Kidney (tissue), 14 donors: Measurements from ENCODE around the gene C4orf54. TPM values are rescaled to one million over a fixed set of nuclear protein-coding genes. Genes with fewer than 3 reads are reported as not detected.

Experiments used
- DNase-seq, 5 donors: peaks; one replicate each; pipeline ENCODE4 v3.0.0-alpha.2; 2013 to 2020
- FAIRE-seq: peaks from 2 replicates; lab custom pipeline; 2012; peaks lifted over from hg19 to GRCh38; lab: Jason Lieb, UNC
- H3K27ac ChIP-seq, 2 donors: one replicate each; pipeline ENCODE4 v1.7.0; 2013; ENCODE audit warnings: low read depth in 2 of 2, low read length in 2 of 2, inconsistent platforms in 1 of 2
- H3K27me3 ChIP-seq: one replicate; pipeline ENCODE4 v1.7.1; 2013; ENCODE audit warnings: low read length, inconsistent platforms; ENCODE audit not compliant: control insufficient read depth, insufficient read depth
- H3K36me3 ChIP-seq, 3 donors: one replicate each; pipeline versions ENCODE4 v1.7.0 to v1.7.1; 2013; ENCODE audit warnings: low read length in 3 of 3, control low read depth in 1 of 3, inconsistent platforms in 1 of 3; ENCODE audit not compliant: insufficient read depth in 3 of 3, control insufficient read depth in 2 of 3
- H3K4me1 ChIP-seq, 3 donors: one replicate each; pipeline versions ENCODE4 v1.7.0 to v1.7.1; 2013; ENCODE audit warnings: low read length in 3 of 3, inconsistent platforms in 1 of 3, low read depth in 1 of 3; ENCODE audit not compliant: control insufficient read depth in 2 of 3, insufficient read depth in 2 of 3
- H3K4me3 ChIP-seq, 3 donors: one replicate each; pipeline versions ENCODE4 v1.7.0 to v1.8.1; 2013; ENCODE audit warnings: low read length in 3 of 3, control low read depth in 1 of 3, inconsistent platforms in 1 of 3
- H3K9ac ChIP-seq, 3 donors: one replicate each; pipeline versions ENCODE4 v1.7.0 to v1.7.1; 2013; ENCODE audit warnings: low read length in 3 of 3, control low read depth in 1 of 3, inconsistent platforms in 1 of 3
- H3K9me3 ChIP-seq, 3 donors: one replicate each; pipeline versions ENCODE4 v1.7.0 to v1.7.1; 2013; ENCODE audit warnings: low read length in 3 of 3, control low read depth in 1 of 3, inconsistent platforms in 1 of 3; ENCODE audit not compliant: control insufficient read depth in 2 of 3, insufficient read depth in 1 of 3
- intact Hi-C: fragments of 100-400 bp; cut with DNase I; formaldehyde crosslinking; loops from one replicate; pipeline ENCODE4 v1.11.1; 2022
- polyA plus RNA-seq: library from polyadenylated mRNA; stranded (reverse); fragments of 350-450 nt; fragmentation: Illumina TruSeq; extraction: RNeasy Lipid Tissue Mini Kit (QIAGEN cat#74804); gene quantifications from one replicate; pipeline ENCODE4 v1.2.3, GENCODE V29; 2014; ENCODE audit warnings: low read depth, low replicate concordance; ENCODE audit not compliant: insufficient read depth
- total RNA-seq: library from RNA; stranded (reverse); fragmentation: NEBNext Ultra II Directional; extraction: Animal tissue kit (Norgen Biotek cat#: 25700); gene quantifications from one replicate; pipeline ENCODE4 v1.2.1, GENCODE V29; 2021
- TF ChIP-seq, protein P1 (sequence below): IDR thresholded peaks from 3 replicates; pipeline ENCODE4 v1.5.1; 2012; ENCODE audit warnings: mild to moderate bottlenecking, moderate library complexity, borderline replicate concordance; ENCODE audit not compliant: insufficient read depth; ENCODE audit errors: extremely low read depth
- donor health status: control.
- donor health status: control.
- donor health status: control.
- donor health status: control.
- donor health status: control.
- donor health status: DM: yes; HTN: yes; CAD: no.
- donor health status: Normal renal cell carcinoma (clear cell type).

The C4orf54 gene
- total and polyA plus RNA-seq, 2 donors from 2014 or later: 0.19 to 0.56 TPM

DNA sequence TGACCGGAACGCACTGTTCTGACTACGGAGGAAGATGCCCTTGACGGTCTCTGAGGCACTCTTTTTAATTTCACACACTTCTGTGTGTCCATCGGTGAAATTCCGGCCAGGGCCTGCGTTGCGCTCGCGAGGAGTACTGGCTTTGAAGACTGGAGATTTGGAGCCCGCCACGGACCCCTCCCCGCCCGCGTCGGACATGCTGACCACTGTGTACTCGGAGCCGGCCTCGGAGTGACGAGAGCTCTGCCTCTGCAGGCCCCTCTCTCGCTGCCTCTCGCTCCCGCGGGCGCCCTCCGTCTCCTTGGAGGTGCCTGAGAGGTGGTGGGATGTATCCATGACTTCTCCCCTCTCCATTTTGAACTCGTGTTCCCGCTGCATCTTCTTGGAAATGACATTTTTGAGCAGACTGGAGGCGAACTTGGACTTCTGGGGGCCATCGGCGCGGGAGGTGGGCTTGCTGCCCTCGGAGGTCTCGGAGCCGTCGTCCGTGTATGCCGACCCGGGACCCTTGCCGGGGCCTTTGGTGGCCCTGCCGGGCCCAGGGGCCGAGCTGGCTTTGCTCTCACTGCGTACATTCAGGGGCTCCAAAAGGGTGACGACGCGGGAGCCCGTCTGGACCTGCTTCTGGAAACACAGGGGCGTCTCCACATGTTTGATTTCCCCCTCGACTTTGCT is 5.7 kb downstream of the C4orf54 start:
- no peak overlapping the region for H3K27ac ChIP-seq
- no peak for FAIRE-seq
- H3K4me1 ChIP-seq: peaks cover 0 to 4% (median 0%) of the 10 kb centered on the region in 3 donors
- peak in 2 of 5 donors; percentile 50 to 79 for DNase-seq
- intact Hi-C loops: no loop called here
- no peaks in the 10 kb centered on the region for H3K9me3 ChIP-seq
- H3K27me3 ChIP-seq: no peaks in the 10 kb centered on the region
- H3K9ac ChIP-seq: no peak overlapping the region
- no peak overlapping the region for H3K4me3 ChIP-seq
- TF ChIP-seq, protein P1, sequence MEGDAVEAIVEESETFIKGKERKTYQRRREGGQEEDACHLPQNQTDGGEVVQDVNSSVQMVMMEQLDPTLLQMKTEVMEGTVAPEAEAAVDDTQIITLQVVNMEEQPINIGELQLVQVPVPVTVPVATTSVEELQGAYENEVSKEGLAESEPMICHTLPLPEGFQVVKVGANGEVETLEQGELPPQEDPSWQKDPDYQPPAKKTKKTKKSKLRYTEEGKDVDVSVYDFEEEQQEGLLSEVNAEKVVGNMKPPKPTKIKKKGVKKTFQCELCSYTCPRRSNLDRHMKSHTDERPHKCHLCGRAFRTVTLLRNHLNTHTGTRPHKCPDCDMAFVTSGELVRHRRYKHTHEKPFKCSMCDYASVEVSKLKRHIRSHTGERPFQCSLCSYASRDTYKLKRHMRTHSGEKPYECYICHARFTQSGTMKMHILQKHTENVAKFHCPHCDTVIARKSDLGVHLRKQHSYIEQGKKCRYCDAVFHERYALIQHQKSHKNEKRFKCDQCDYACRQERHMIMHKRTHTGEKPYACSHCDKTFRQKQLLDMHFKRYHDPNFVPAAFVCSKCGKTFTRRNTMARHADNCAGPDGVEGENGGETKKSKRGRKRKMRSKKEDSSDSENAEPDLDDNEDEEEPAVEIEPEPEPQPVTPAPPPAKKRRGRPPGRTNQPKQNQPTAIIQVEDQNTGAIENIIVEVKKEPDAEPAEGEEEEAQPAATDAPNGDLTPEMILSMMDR: no peak
- H3K36me3 ChIP-seq: no peaks in the 10 kb centered on the region

DNA sequence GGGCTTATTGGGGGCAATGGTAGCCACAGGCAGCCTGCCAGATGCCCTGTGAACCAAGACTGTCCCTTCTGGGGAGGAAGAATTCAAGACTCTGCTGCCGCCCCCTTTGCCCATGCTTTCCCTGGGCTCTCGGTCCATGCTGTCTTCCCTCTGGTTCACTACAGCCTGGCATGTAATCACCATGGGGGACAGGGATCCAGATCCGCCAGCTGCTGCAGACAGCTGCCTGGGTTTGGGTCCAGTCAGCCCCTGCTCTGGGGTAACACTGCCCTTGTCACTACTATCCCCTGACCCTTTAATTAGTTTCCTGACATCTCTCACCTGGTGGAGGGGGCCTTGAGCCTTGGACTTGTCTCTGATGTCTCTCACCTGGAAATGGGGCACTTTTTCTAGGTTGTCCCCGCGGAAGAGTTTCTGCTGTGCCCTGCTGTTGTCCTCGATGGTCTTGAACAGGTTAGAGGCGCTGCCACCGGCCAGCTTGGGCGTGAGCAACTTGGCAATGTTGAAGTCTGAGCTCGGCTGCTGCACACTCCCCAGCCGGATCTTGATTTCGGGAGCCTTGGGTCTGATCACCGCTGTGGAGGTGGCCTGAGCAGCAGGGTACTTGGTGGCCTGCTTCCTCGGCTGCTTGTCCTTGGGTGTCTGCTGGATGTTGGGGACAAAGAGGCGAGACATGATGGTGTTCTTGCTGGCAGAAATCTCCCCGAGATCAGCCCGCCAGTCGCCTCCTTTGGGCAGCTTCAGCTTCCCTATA is 6.4 kb downstream of the C4orf54 start:
- Histone ChIP-seq H3K36me3 (no peaks in the 10 kb centered on the region), H3K9me3 (no peaks in the 10 kb centered on the region), H3K4me3 (no peak overlapping the region), H3K27ac (no peak overlapping the region), H3K27me3 (no peaks in the 10 kb centered on the region), H3K9ac (no peak overlapping the region), H3K4me1 (peaks cover 0 to 4% (median 0%) of the 10 kb centered on the region in 3 donors)
- TF ChIP-seq, protein P1: no peak
- DNase-seq (peak in 1 of 5 donors; percentile 55), FAIRE-seq (no peak)
- intact Hi-C loops: no loop called here

DNA sequence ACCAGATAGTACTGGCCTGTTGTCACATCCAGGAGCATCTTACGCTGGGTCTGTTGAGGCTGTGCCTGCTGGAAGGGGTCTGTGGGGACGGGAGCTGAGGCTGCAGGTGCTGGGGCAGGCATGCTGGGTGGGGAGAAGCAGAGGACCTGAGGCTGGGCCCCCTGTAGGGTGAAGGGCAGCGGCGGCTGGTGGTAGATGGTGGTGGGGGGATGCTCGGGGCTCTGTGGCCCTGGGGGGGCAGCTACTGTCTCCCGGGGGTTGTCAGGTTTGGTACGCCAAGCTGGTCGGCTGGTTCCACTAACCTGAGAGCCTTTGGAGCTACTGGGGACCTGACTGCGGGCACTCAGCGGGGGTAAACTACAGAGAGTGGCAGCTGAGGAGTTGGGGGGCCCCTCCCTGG is 7.8 kb downstream of the C4orf54 start:
- TF ChIP-seq, protein P1: no peak
- Histone ChIP-seq H3K36me3 (no peaks in the 10 kb centered on the region), H3K9me3 (no peaks in the 10 kb centered on the region), H3K27ac (no peak overlapping the region), H3K4me3 (no peak overlapping the region), H3K9ac (no peak overlapping the region), H3K27me3 (no peaks in the 10 kb centered on the region), H3K4me1 (peaks cover 0 to 4% (median 0%) of the 10 kb centered on the region in 3 donors)
- DNase-seq (peak in 2 of 5 donors; percentile 35 to 54), FAIRE-seq (no peak)
- intact Hi-C loops: no loop called here
